Measurements from ENCODE around the gene ERRFI1.

GRCh38 chr1:7993593-7994479 lies 32.3 kb downstream of the ERRFI1 start:
- TF ChIP-seq CTCF (conservative IDR thresholded peaks at IDR 0.05; ENCODE audit: low read depth, low read length) (no peak), EZH2 (IDR thresholded peaks at IDR 0.05; ENCODE audit: borderline replicate concordance, low read depth, low read length, poor library complexity, severe bottlenecking) (no peak)

Data from A673 (cell line).